ENCODE results near the gene PXK.
"Not testable (repeated sequence)": the region's sequence is repeated elsewhere in the genome, so short reads cannot be mapped to it uniquely, and the experiment has no call there.

Gene PXK

GRCh38 chr3:58323529-58324390, 8.9 kb upstream of the PXK start:
- no peak for DNase-seq

DNA sequence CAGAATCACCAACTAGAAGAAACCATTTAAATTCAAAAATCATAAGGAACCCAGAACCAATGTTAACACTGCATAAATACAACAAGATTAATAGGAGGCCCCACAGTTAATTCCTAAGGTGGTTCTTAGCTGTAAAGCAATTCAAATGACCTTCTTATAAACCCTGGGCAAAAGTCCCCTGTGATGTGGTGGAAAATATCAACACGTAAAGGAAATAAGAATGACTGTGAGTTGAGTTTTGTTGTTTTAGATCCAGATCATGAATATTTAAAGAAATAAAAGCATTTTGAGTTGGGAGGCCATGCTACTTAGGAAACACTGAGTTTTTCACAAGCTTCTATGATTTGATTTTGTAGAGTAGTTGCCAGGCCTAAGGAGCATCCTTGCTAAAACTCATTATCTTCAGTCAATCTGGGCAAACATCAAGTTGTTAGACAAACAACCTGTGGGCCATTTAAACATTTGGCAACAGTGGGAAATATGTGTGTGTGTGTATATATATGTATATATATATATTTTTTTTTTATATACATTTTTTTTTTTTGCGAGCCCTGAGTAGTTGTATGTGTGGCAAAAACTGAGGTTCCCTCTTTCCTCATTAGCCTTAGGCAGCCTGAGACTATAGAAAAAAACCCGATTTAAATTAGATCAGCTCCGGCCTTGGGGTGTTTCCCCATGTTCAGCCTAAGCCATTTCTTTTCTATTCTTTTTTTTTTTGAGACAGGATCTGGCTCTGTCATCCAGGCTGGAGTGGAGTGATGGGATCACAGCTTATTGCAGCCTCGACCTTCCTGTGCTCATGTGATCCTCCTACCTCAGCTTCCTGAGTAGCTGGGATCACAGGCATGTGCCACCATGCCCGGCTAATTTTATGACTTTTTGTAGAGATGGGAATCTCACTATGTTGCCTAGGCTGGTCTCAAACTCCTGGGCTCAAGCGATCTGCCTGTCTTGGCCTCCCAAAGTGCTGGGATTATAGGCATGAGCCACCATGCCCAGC, 8.0 kb upstream of the PXK start:
- DNase-seq = no peak

DNA sequence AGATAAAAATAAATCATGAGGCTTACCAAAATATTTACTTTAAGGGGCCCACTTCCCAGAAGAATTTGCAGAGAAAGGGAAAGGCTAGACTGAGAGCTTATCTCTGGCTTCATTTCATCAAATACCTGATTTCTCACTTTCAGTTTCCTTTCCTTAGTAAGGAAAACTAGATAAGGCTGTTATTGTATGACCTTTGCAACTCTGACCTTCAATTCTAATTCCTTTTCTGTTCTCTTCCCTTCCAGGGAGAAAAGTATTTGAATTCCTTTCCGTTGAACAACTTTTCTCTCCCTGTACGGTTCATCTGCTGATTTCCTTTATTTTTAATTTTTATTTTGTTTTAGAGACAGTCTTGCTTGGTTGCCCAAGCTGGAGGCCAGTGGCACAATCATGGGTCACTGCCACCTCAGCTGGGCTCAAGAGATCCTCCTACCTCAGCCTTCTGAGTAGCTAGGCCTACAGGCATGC, 7.1 kb upstream of the PXK start:
- no peak for DNase-seq

GRCh38 chr3:58326267-58326900, 6.3 kb upstream of the PXK start:
- DNase-seq = peak; percentile 23

DNA sequence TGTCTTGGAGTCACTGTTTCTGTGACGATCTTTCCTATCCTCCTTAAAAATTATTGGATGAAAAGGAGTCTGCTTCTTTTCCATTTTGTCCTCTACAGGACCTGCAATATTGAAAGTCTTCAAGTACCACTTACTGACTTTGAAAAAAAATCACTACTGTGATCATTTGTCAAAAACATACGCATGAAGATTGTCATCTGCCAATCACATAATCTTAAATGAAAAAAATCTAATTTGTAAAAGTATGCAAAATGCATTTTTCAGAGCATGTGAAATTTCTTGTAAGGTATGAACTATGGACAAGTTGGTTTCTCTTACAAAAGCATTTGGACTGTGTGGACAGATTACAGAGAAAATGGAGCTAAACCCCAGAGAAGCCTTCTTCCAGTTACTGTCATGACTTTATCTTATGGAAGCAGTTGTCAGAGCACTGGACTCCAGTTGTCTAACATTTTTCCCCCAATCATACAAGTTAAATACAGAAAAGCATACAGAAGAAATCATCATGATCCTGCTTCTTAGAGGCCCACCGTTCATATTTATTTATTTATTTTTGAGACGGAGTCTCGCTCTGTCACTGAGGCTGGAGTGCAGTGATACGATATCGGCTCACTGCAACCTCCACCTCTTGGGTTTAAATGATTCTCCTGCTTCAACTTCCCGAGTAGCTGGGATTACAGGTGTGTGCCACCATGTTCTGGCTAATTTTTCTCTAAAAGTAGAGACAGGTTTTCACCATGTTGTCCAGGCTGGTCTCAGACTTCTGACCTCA, 3.4 kb upstream of the PXK start:
- no peak for DNase-seq

GRCh38 chr3:58329922-58330413, 2.7 kb upstream of the PXK start:
- DNase-seq = no peak

- no peak for DNase-seq
Measured at GRCh38 chr3:58331593-58332152, 1.0 kb upstream of the PXK start.

DNA sequence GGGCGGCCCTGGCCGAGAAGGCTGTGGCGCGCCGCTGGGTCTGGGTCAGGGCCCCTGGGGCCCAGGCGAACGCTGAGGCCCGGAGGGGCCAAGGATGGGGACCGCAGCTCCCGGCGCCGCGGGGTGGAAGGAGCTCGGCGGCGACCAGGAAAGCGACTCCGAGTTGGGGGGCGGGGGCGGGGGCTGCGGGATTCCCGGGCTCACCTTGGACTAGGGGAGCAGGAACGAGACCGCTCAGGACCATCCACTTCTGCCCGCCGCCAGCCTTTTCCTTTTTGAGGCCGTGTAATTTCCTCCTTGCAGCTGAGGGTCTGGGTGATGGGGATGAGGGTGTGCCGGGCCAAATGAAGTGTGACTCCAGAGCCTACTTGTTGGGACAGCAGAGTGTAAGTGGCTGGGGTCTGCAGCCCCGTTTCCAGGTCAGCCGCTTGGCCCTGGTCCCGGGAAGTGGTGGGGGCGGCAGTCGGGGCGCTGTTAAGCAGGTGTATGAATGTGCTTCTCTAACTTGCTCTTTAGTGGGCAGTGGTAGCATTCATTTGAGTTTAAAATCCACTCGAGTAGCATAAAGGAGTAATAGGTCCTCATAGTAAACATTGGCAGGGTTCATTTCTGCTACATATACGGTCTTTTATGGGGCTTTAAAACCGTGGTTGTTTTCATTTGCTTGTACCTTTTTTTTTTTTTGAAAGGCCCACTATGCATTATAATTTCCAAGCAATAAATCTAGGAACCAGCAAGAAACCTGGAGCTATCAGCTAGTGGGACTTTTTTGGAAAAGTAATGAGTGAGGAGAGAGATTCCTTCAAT, 717 bp downstream of the PXK start:
- peak; percentile 59 for DNase-seq

- no peak for DNase-seq
Measured at GRCh38 chr3:58334013-58334321, 1.3 kb downstream of the PXK start.

DNA sequence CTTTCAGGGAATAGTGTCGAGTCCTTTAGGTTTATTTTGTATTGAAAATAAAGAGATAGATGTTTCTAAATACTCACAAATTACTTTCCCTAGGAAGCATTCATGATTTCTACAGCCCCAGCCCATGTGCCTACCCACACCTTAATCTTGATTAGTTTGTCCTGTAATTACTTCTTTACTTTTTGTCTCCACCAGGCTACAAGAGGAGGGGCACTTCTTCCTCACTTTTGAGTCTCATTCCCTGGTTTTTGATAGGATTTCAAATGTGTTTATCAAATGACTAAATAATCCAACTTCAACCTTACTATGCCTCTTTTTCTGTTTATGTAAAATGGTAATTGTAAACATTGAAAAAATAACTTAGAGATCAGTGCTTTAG, 1.8 kb downstream of the PXK start:
- DNase-seq = no peak

GRCh38 chr3:58335652-58335947, 2.9 kb downstream of the PXK start:
- no peak for DNase-seq

DNA sequence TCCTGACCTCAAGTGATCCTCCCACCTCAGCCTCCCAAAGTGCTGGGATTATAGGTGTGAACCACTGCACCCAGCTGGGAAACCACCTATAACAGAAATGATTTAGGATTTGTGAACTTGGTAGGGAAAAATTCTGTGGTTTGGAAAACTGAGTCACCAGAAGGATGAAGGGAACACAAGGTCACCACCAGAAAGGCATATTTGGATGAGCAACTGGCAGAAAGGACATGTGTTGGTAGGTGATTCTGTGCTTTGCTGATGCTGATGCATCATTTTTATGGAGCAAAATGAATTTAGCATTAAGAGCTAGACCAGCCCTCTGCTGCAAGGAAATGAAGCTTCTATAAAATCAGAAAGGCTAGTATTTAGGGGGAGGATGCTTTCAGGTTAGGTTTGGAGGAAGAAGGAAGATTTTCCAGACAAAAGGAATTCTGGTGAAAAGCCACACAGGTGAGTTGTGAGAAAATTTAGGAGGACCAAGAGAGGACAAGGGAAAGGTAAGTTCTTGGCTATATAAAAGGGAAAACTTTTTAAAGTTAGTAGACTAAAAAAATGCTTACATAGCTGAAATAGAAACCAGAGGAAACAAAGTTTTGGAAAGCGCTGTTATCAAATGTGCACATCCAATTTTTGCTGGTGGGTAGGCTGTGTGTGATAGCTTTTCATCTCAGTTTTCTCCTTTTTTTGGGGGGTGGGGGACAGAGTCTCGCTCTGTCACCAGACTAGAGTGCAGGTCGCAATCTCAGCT, 3.6 kb downstream of the PXK start:
- DNase-seq = no peak

DNA sequence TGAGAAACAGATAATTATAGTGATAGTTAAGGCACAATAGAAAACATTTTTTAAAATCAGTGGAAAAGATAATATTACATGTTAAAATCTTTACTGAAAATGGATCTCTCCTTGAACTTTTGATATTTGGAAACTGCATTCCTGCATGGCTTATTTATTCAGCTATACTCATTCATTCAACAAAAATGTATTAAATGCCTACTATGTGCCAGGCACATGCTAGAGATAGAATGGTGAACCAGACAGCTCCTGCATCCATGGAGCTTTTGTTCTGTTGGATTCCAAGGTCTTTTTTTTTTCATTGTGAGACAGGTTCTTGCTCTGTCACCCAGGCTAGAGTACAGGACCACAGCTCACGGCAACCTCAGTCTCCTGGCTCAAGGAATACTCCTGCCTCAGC, 4.5 kb downstream of the PXK start:
- no peak for DNase-seq

DNA sequence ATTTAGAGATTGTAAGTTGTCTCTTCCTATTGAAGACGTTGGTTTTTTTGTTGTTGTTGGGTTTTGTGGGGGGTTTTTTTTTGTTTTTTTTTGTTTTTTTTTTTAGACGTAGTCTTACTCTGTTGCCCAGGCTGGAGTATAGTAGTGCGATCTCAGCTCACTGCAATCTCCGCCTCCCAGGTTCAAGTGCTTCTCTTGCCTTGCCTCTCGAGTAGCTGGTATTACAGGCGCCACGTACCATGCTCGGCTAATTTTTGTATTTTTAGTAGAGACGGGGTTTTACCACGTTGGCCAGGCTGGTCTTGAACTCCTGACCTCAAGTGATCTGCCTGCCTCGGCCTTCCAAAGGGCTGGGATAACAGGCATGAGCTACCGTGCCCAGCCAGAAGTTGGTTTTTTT, 6.5 kb downstream of the PXK start:
- DNase-seq = not testable (repeated sequence)

DNA sequence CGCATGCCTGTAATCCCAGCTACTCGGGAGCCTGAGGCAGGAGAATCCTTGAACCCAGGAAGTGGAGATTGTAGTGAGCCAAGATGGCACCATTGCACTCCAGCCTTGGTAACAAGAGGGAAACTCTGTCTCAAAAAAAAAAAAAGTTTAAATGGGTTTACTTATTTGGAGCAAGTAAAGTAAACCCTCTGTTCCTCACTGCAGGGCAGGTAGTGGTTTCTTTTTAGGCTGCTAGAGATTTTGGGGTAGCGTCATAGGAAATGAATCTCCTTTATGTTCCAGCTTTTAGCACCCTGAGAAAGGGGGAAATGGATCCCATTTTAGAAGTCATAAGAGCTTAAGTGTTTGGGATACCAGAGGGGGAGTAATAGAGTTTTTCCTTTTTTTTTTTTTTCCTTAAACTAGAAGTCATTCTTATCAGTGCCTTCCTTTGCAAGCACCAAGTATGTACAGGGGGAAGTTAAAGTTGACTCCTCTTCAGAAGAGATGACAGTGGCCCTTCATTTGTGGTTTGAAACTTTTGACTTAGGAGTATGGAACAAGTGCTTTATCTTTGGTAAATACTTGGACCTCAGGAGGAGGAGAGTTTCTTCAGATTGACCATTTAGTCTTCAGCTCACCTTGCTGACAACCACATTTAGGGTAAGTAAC, 8.0 kb downstream of the PXK start:
- DNase-seq = no peak

DNA sequence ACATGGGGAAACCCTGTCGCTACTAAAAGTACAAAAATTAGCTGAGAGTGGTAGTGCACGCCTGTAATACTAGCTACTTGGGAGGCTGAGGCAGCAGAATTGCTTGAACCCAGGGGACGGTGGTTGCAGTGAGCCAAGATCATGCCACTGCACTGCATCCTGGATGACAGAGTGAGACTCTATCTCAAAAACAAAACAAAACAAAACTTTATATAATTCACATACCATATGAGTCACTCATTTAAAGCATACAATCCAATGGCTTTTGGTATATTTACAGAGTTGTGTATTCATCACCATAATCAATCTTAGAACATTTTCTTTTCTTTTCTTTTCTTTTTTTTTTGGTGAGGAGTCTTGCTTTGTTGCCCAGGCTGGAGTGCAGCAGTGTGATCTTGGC, 8.7 kb downstream of the PXK start:
- DNase-seq = no peak

GRCh38 chr3:58342676-58343075, 10.0 kb downstream of the PXK start:
- DNase-seq = no peak

DNA sequence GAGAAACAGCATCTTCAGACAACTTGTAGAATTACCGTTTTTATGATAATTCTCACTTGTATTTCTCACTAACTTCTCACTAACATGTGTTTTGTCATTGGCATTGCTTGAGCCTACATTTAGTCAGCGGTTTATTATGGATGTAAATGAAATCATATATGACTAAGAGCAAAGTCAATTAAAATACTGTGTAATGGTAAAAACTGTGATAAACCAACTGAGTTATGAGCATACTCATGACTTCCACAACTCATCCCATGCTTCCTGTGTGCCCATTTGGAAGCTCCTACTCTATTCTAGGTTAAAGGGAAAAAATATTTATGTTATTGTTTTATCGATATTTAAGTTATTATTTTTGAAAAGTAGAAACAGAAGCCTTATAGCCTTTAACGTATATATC, 12.8 kb downstream of the PXK start:
- no peak for DNase-seq

GRCh38 chr3:58346368-58346767, 13.7 kb downstream of the PXK start:
- DNase-seq = no peak

DNA sequence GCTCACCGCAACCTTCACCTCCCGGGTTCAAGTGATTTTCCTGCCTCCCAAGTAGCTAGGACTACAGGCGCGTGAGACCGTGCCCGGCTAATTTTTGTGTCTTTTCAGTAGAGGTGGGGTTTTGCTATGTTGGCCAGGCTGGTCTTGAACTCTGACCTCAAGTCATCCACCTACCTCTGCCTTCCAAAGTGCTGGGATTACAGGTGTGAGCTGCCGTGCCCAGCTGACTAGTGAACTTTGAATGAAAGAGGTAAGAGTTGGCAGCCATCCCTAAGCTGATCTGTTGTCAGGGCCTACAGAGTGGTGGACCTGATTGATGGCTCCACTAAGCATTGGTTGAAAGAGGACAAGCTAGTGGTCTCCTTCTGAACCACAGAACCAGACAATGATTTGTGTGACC, 15.3 kb downstream of the PXK start:
- no peak for DNase-seq
